NCI-H2171 (cell line): ENCODE measurements around the gene TLCD3A.
"Not testable (repeated sequence)": the region's sequence is repeated elsewhere in the genome, so short reads cannot be mapped to it uniquely, and the experiment has no call there.

Experiments used
- DNase-seq: peaks from one replicate; lab custom pipeline; 2025; lab: John Stamatoyannopoulos, UW

Gene TLCD3A

DNA sequence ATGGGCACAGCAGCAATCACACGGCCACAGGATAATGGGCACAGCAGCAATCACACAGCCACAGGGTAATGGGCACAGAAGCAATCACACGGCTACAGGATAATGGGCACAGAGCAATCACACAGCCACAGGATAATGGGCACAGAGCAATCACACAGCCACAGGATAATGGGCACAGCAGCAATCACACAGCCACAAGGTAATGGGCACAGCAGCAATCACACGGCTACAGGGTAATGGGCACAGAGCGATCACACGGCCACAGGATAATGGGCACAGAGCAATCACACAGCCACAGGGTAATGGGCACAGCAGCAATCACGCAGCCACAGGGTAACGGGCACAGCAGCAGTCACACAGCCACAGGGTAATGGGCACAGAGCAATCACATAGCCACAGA, 17.0 kb downstream of the TLCD3A start:
- DNase-seq = not testable (repeated sequence)

DNA sequence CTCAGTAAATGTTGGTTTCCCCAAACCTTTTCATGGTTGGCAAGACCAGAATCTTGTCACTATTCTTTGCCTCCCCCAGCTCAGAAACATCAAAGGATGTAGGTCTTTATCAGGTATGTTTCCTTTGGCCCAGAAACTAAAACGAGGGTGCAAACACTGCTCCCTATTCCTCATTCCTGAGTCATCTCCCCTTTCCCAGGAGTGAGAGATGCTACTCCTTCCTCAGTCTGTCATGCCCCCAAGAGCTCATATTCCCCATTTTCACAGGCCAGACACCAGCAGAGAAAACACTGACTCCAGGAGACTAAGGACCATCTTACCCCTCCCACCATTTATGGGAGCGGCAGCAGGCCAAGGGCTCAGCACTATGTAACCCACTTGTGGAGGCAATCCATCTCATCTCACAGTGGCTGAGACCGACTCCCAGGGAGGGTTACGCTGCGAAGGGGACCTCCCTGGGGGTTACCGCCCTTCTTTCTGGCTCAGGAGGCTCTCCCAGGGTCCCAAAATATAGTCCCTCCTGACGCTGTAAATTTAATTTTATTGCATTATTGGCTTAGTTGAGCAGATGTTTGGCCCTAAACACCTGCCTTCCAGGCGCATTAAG, 18.1 kb downstream of the TLCD3A start:
- DNase-seq = no peak

DNA sequence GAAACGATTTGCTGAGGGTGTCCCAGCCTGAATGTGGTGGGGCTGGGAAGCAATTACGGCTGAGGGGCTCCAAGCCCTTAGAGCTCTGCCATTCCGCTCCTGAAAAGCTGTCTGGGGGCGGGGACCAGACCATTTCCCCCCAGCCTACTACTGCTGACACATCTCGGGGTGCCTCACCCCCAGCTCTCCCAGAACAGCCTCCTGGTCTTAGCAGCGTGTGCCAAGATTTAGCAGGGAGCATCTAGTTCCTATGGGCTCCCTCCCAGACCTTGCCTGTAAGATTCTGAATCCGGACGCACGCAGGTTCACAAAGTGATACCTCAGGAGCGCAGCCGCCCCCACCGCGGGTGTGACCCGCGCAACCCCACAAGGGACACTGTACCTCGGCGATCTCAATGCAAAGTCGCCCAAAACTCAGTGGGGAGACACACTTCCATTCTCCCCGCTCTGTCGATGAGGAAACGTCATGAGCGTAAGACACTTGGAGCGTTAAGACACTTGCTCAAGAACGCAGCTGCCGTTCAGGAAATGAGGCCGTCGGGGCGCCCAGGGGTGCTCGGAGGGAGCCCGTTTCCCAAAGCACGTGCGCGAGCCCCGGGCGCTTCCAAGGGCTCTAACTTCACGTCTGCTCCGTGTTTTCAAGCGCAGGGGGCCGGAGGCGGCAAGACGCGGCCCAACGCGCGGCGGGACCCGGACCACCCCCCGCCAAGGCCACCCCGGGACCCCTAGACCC, 19.0 kb downstream of the TLCD3A start:
- peak; percentile 11 for DNase-seq

DNA sequence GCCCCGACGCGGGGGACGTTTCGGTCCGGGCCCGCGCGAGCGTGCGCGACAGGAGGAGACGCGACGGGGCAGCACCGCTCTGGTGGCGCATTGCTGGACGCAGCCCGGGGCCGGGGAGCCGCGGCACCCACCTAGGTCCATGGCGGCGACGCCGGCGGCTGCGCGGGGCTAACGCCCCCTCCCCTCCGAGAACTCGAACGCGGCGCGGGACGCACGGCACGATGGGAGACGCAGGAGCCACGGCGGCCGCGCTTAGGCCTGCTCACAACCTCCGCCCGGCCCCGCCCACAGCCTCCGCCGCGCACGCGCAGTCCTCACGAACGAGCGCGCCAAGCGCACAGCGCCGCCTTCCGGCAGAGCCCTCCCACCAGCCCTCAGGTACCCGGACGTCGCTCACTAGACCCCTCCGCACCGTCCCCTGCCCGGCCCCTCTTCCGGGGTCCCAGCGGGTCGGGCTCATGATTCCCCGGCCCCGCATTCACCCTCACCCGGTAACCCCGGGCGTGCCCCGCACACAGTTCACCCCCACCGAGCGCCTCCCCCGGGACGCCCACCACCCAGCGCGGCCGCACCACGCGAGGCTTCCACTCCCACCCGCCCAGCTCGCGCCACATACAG, 19.7 kb downstream of the TLCD3A start, which contains the start of gene GEMIN4:
GEMIN4 (minus strand) TSS at position 263 of the 618 bp plus-strand sequence; CDS start at position 141, 122 bp downstream.
- DNase-seq = peak; percentile 95

DNA sequence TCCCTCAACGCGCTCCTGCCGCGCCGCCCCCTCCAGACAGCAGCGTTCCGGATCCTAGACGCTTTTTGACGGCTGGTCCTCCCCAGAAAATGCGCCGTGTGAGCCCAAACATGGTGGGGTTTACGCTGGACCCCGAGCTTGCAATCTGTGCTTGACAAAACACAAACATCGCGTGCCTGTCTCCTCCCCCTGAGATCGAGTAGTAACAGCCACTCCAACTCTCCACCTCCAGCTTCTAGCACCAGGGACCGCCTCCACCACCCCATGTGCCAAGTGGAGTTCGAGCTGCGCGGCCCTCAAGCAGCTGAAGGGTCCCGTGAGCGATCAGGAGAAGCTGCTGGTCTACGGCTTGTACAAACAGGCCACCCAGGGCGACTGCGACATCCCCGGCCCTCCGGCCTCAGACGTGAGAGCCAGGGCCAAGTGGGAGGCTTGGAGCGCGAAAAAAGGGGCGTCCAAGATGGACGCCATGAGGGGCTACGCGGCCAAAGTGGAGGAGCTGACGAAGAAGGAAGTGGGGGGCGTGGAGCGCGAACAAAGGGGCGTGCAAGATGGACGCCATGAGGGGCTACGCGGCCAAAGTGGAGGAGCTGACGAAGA, 20.3 kb downstream of the TLCD3A start:
- peak; percentile 42 for DNase-seq

DNA sequence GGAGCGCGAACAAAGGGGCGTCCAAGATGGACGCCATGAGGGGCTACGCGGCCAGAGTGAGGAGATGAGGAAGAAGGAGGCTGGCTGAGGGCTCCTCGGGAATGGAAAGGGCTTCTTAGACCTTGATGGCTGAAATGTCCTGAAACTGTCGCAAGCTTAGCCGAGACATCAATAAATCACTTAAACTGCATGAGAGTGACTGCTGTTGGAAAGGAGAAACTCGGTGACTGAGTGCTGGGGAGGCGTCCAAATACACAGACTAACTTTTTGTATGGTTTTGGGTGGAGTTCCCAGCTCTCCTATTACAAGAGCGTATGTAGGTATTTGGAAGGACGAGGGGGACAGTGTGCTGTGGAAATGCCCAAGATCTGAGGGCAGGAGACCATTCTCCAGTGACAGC, 21.0 kb downstream of the TLCD3A start:
- DNase-seq = no peak

DNA sequence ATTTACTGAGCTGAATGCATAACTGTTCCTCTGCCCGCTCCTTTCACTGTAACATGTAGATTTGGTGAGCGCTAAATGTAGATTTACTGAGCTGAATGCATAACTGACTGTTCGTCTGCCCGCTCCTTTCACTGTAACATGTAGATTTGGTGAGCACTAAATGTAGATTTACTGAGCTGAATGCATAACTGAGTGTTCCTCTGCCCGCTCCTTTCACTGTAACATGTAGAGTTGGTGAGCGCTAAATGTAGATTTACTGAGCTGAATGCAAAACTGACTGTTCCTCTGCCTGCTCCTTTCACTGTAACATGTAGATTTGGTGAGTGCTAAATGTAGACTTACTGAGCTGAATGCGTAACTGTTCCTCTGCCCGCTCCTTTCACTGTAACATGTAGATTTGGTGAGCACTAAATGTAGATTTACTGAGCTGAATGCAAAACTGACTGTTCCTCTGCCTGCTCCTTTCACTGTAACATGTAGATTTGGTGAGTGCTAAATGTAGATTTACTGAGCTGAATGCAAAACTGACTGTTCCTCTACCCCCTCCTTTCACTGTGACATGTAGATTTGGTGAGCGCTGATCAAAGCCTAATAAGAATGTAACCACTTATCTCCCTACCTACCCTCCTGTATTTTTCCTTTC, 23.0 kb downstream of the TLCD3A start:
- not testable (repeated sequence) for DNase-seq

DNA sequence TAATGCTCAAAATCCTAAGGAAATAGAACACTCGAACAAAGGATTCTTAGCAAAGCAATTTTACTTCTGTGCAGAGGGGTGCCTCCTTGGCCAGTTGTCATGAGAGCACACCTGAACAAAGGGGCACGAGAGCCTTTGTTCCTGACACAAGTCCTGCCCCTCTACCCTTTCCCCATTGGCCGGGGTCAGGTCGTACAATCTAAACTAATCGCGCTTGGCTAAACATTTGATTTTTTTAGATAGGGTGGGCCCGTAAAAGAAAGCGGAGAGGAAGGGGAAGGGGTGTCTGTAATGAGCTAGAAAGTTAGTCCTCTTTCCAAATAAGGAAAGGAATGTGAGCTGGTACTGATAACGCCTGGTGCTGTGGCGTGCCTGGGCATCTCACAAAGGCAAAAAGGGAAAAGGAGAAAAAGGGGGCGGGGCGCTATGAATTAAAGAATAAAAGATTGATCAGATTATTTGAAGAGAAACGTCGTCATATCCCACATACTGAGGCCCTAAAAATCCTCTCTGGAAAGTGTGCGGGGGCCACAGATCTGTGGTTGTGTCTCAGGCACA, 23.7 kb downstream of the TLCD3A start:
- DNase-seq = not testable (repeated sequence)

DNA sequence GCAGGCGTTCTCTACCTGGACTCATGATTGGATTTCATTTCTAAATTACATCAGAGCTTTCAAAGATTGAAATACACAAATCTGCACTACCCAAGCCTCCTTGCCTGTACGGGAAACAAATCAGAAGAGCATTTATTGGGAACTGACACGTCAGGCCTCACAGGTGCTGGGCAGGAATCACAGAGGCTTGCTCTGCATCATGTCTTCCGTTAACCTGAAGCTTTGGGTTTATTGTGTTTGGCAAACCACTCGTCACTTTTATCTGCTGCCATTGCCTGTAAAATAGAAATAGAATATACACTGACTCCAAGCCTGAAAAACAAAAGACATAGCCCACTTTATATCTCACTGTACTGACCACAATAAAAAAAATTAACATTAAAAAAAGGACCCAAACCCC, 27.6 kb downstream of the TLCD3A start:
- no peak for DNase-seq

DNA sequence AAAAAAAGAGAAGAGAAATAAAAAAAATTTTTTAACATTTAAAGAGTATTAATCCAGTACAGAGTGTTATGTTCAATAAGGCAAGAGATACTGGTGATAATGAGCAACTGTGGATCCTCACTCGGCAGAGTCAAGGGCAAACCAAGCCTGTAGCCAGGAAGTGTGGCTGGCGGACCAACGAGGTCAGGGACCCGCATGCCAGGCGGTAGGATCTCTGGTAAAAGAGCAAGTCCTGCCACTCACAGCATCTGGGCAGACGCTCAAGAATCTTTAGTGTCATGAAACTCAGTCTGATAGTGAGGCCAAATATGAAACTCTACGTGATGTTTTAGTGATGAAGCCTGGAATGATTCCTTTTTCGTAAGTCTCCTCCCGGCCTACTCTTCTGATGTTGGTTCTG, 28.0 kb downstream of the TLCD3A start:
- DNase-seq = no peak

DNA sequence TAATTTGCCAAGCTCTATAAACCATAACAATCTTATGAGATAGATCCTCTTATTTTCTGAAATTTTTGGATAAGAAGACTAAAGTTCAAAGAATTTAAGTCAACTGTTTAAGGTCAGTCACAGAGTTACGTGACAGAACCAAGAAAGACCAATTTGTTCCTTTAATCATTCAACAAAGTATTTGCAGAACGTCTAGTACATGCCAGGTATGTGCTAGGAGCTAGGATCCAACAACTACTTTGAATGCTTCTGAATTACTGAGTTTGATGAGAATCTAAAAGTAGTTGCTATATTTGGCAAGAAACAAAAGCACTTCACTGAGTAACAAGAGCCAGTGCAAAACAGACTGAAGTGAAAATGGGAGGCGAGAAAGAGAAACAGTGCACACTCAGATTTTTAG, 34.7 kb downstream of the TLCD3A start:
- DNase-seq = no peak

DNA sequence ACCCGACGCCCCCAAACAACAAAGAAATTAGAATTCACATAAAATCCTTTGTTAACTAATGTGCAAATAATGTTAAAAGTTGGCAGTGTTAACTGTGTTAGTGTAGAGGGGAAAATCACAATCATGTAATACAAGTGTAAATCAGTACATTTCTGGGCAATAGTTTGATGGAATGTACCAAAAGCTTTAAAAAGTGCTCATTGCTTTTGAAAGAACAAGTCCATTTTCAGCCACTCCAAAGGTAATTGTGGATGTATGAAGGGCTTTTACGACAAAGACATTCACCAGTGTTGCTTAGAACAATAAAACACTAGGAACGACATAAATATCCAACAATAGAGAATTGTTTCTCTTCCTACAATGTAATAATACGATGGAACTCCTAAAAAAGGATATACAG, 40.6 kb downstream of the TLCD3A start:
- DNase-seq = no peak

DNA sequence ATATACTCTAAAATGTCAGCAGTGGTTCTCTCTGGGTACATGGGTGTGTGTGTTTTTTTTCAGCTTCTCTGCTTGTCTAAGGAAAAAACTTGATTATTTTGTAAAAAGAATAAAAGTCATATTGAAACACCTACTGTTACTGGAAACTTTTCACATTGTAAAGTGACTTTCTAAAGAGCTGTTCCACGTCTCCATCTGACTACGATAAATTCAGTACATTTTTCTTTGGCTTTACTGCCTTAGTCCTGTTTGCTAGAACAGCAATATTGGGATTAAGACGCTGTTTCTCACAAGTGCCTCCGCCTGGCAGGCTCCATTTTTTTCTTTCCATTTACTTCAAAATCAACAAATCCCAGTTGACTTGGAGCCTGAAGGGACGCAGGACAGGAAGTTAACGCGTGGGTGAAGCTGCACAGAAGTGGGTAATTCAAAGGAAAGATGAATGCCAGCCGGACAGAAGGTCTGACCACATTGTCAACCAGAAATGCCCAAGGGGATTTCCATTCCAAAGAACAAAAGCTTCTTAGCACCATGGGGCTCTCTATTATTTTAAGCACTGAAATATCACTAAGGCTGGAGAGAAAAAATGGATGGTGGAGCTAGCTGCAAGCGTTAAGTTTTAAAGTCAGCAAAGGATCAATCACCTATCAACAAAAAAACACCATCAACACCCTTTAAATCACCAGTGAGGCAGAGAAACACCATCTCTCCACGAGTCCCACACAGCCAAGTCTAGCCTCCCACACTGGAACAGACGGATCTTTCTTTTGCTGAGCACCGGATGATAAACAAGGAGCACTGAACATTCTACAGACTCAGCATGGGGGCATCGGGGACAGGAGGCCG, 41.3 kb downstream of the TLCD3A start:
- DNase-seq = no peak

DNA sequence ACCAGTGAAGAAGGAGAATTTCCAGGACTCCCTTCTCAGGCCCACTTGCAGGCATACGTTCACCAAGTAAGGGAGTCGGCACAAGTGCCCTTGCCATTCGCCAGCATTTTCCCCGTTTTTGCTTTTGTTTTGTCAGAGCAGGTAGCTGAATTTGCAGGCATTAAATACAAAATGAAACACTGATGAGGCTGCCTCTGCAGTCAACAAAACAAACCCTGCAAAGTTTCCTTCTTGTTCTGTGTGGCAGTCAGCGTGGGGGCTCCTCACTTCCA, 41.9 kb downstream of the TLCD3A start:
- no peak for DNase-seq

DNA sequence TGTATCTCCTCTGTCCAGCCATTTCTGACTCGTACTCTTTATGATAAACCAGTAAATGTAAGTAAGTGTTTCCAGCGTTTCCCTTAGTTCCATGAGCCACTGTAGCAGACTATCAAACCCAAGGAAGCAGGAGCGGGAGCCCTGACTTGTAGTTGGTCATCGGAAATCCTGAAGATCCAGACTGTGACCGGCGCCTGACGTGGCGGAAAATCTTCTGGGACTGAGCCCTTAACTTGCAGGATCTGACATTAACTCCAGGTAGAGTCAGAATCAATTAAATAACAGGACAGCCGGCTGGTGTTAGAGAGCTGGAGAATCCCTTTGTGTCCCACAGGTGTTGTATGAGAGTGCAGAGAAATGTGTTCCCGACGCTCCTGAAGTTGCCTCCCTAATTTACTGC, 45.7 kb downstream of the TLCD3A start:
- DNase-seq = no peak

DNA sequence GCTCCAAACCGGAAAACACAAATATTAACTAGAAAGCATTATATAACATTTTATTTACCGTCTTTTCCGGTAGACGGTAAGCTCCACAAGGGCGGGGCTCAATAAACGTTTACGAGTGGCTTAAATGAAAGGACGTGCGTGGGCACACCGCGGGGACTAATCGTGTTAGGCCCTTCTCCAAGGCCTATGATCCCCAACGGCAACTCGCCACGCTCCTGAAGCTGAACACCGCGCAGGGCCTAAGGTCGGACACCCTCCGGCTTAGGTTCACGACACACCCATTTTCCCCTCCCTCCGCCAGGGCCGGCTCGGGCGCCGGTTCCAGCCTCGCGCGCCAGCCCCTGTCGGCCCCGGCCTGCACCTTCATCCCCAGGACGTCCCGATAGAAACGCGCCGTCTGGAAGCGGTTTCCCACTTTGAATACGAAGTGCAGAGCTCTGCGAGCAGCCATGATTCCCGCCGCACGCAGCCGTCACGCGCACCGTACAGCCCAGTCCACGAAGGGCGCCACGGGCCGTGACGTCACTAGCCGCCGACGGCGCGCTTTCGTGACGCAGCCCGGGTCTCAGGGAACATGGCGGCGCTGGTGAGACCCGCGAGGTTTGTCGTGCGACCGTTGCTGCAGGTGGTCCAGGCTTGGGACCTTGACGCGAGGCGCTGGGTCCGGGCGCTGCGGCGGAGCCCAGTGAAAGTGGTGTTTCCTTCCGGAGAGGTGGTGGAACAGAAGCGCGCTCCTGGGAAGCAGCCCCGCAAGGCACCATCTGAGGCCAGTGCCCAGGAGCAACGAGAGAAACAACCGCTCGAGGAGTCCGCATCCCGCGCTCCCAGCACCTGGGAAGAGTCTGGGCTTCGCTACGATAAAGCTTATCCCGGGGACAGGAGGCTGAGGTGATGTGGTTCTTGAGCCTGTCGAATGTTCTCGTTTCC, 49.7 kb downstream of the TLCD3A start, which contains the start of the genes GLOD4 and MRM3:
GLOD4 (minus strand) TSS at position 476 of the 927 bp plus-strand sequence; CDS start at position 451, 25 bp downstream.
MRM3 (plus strand) TSS at position 549 of the 927 bp plus-strand sequence; CDS start at position 575, 26 bp downstream.
- DNase-seq = peak; percentile 82

DNA sequence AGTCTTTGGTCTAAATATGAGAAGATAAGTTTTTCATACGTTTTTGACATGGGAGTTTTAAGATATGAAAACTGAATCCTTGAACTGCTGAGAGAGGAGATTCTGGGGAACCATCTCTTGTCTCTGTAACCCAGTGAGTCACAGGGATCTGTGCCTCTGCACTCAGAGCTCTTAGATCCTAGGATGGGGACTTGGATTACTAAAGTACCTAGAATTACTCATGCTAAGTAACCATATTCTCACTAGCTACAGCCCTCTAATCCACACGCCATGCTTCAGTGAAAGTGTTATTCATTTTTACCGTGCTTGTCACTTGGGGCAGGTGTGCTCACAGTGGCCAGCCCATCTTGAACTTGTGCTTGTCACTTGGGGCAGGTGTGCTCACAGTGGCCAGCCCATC, 51.7 kb downstream of the TLCD3A start:
- DNase-seq = no peak

DNA sequence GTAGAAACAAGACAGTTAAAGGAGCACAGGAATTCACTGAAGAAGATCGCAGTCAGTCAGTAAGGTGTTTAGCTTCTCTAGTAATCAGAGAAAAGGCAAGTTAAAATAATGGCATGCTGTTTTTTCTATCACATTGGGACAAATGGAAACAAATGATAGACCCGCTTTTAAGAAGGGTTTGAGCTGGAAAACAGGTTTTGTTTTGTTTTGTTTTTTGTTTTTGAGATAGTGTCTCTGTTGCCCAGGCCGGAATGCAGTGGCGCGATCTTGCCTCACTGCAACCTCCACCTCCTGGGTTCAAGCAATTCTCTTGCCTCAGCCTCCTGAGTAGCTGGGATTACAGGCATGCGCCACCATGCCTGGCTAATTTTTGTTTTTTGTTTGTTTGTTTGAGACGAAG, 53.5 kb downstream of the TLCD3A start:
- not testable (repeated sequence) for DNase-seq

DNA sequence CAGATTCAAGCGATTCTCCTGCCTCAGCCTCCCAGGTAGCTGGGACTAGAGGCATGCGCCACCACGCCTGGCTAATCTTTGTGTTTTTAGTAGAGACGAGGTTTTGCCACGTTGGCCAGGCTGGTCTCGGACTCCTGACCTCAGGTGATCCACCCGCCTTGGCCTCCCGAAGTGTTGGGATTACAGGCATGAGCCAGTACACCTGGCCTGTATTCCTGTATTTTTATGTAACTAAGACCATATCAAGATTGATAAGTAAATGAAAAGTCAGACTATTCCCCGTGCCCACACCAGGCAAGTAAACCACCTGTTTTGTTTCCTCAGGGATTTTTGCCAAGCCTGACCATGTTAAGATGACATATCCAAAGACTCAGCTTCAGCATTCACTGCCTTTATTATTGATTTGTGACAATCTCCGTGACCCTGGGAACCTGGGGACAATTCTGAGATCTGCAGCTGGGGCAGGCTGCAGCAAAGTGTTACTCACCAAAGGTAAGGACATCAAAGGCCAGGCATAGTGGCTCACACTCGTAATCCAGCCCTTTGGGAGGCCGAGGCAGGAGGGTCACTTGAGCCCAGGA, 55.3 kb downstream of the TLCD3A start:
- no peak for DNase-seq

DNA sequence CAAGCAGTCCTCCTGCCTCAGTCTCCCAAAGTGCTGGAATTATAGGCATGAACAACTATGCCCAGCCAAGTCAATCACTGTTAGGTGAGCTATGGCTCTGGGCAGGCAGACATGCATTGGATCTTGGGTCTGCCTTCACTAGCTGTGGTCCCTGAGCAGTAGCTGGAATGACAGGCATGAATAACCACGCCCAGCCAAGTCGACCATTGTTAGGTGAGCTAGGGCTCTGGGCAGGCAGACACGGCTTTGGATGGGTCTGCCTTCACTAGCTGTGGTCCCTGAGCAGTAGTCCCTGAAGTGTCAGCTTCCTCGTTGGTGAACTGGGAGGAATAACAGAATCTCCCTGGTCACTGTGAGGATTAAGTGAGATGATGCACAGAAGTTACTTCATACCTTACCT, 56.2 kb downstream of the TLCD3A start:
- DNase-seq = no peak
